ENCODE results near the gene EVA1C. TPM values are rescaled to one million over a fixed set of nuclear protein-coding genes. Genes with fewer than 3 reads are reported as not detected.
"Not testable (repeated sequence)": the region's sequence is repeated elsewhere in the genome, so short reads cannot be mapped to it uniquely, and the experiment has no call there.

Gene EVA1C
- total RNA-seq, 1 donor from 2014 or later = 147 TPM

GRCh38 chr21:32494934-32495709 lies 82.6 kb downstream of the EVA1C start:
- intact Hi-C loops (cut with DNase I) = loop anchor here (1.0 to 2.0 kb wide), 2 partner anchors 32 to 68 kb away; no protein-coding TSS in a partner anchor
- Histone ChIP-seq H3K9me3 (no peaks in the 10 kb centered on the region), H3K27me3 (no peaks in the 10 kb centered on the region), H3K36me3 (peaks cover 0 to 17% of the 10 kb centered on the region in 2 donors), H3K4me1 (peaks cover 20 to 42% of the 10 kb centered on the region in 2 donors), H3K27ac (peak overlapping the region; percentile 53 to 83), H3K4me3 (no peak overlapping the region)
- TF ChIP-seq, protein P1, sequence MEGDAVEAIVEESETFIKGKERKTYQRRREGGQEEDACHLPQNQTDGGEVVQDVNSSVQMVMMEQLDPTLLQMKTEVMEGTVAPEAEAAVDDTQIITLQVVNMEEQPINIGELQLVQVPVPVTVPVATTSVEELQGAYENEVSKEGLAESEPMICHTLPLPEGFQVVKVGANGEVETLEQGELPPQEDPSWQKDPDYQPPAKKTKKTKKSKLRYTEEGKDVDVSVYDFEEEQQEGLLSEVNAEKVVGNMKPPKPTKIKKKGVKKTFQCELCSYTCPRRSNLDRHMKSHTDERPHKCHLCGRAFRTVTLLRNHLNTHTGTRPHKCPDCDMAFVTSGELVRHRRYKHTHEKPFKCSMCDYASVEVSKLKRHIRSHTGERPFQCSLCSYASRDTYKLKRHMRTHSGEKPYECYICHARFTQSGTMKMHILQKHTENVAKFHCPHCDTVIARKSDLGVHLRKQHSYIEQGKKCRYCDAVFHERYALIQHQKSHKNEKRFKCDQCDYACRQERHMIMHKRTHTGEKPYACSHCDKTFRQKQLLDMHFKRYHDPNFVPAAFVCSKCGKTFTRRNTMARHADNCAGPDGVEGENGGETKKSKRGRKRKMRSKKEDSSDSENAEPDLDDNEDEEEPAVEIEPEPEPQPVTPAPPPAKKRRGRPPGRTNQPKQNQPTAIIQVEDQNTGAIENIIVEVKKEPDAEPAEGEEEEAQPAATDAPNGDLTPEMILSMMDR (IDR thresholded peaks at IDR 0.05) = no peak
- DNase-seq (ENCODE audit: low spot score in 2 of 2) = peak in 1 of 2 donors; percentile 65

- DNase-seq (ENCODE audit: low spot score in 2 of 2) = peak in 1 of 2 donors; percentile 62
- Histone ChIP-seq H3K27ac (peak overlapping the region; percentile 67 to 83), H3K4me1 (peaks cover 20 to 42% of the 10 kb centered on the region in 2 donors), H3K27me3 (no peaks in the 10 kb centered on the region), H3K9me3 (no peaks in the 10 kb centered on the region), H3K4me3 (no peak overlapping the region), H3K36me3 (peaks cover 0 to 12% of the 10 kb centered on the region in 2 donors)
- TF ChIP-seq, protein P1 (IDR thresholded peaks at IDR 0.05) = no peak
- intact Hi-C loops (cut with DNase I) = no loop called here
Measured at GRCh38 chr21:32496568-32496967, 84.1 kb downstream of the EVA1C start.

- intact Hi-C loops (cut with DNase I) = no loop called here
- peaks cover 17 to 40% of the 10 kb centered on the region in 2 donors for H3K36me3 ChIP-seq
- no peak overlapping the region for H3K4me3 ChIP-seq
- H3K27me3 ChIP-seq = no peaks in the 10 kb centered on the region
- H3K27ac ChIP-seq = peak overlapping the region; percentile 61 to 83
- peaks cover 17 to 36% of the 10 kb centered on the region in 2 donors for H3K4me1 ChIP-seq
- H3K9me3 ChIP-seq = no peaks in the 10 kb centered on the region
- TF ChIP-seq, protein P1 (IDR thresholded peaks at IDR 0.05) = peak in 1 of 3 experiments; percentile 5
- DNase-seq (ENCODE audit: low spot score in 2 of 2) = peak in 1 of 2 donors; percentile 63
Measured at GRCh38 chr21:32499249-32500055, 86.9 kb downstream of the EVA1C start.

DNA sequence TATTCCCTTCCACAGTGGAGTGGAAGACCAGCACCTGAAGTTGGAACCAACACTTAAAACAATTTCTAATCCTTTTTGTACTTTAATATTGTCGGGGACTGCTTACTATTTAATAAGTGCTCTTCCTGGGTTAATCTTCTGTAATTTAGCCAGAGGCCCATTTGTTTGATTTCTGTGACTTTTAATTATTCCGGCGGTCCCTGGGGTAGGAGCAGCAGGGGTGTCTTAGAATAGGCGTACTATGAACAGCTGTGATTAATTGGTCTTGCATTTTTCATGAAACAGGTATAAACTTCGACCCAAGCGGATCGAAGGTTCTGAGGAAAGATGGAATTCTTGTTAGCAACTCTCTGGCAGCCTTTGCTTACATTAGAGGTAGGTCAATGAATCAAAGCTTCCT lies 91.1 kb downstream of the EVA1C start:
- H3K27me3 ChIP-seq; H3K9me3 ChIP-seq; H3K27ac ChIP-seq; H3K4me3 ChIP-seq; intact Hi-C loops (cut with DNase I): not testable (repeated sequence)
- Histone ChIP-seq H3K4me1 (peaks cover 5 to 10% of the 10 kb centered on the region in 2 donors), H3K36me3 (peaks cover 35 to 59% of the 10 kb centered on the region in 2 donors)
- DNase-seq (ENCODE audit: low spot score in 2 of 2) = peak in 1 of 2 donors; percentile 19

- peak in 1 of 2 donors; percentile 25 for DNase-seq (ENCODE audit: low spot score in 2 of 2)
- intact Hi-C loops (cut with DNase I) = not testable (repeated sequence)
Measured at GRCh38 chr21:32505767-32506166, 93.3 kb downstream of the EVA1C start.

GRCh38 chr21:32506411-32506965 lies 94.0 kb downstream of the EVA1C start:
- H3K27me3 ChIP-seq; H3K4me3 ChIP-seq; H3K9me3 ChIP-seq; H3K4me1 ChIP-seq; H3K27ac ChIP-seq; intact Hi-C loops (cut with DNase I): not testable (repeated sequence)
- H3K36me3 ChIP-seq = peaks cover 45 to 70% of the 10 kb centered on the region in 2 donors
- peak in 1 of 2 donors; percentile 52 for DNase-seq (ENCODE audit: low spot score in 2 of 2)

More at GRCh38 chr21:32505767-32506166, 93.3 kb downstream of the EVA1C start:
- H3K27me3 ChIP-seq, H3K9me3 ChIP-seq, H3K4me1 ChIP-seq, H3K4me3 ChIP-seq, H3K27ac ChIP-seq: not testable (repeated sequence)
- peaks cover 45 to 70% of the 10 kb centered on the region in 2 donors for H3K36me3 ChIP-seq
